Islet of Langerhans (tissue), 1 donor: ENCODE measurements around the gene USP12.
A peak's percentile ranks its signal among the peaks of the same experiment; 100 is the strongest.

Experiments used
- FAIRE-seq: peaks from one replicate; lab custom pipeline; 2011; peaks lifted over from hg19 to GRCh38; lab: Jason Lieb, UNC

Gene USP12

DNA sequence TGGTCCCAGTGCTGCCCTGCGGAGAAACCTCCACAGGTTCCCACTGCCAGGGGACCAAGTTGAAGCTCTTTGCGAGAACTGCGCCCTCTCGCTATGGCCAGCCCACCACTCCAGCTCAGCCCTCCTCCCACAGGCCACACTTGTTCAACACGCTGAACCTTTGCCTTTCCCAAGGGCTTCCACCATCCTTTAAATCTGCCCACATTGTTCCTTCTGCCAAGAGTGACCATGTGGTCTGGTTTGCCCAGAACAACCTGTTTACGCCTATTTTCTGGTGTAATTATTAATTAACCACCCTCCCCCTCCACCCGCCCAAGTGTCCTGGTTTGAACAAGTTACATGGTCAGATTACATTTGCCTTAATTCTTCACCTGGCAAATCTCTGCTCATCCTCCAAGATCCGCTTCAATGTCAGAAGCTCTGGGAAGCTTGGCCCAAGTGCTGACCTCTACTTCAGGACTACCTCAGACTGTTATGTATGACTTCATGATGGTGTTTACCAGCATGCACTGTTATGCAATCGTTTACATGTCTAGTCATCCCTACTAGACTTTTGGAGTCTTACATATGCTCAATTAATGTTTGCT lies 12.0 kb upstream of the USP12 start:
- FAIRE-seq: no peak

DNA sequence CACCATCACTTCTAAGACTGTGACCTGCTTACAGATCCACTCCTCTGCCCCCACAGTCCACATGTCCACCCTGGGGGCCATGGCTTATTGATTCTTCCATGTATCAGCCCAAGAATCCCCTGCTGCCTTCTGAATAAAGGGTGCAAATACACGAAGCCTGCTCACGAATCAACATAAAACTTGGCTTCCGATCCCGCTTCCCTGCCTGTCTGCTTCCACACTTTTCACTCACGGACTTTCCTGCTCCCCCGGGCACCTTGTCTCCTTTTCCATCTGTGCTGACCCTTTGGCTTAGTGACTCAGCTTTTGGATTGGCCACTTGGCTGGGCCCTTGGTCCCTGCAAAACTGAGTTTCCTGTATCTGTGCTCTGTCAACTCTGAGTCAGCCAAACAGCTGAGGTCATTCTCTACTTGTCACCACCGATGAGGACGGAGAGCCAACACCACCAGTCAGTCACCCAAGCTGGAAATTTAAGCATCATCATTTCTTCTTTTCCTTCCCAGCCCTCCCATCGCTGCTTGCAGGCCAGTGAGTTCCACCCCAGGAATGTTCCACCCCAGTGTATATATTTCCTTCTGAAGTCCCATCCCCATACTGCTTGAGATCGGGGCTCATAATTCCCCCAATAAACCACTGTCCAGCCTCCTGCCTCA lies 11.4 kb upstream of the USP12 start:
- FAIRE-seq: no peak

DNA sequence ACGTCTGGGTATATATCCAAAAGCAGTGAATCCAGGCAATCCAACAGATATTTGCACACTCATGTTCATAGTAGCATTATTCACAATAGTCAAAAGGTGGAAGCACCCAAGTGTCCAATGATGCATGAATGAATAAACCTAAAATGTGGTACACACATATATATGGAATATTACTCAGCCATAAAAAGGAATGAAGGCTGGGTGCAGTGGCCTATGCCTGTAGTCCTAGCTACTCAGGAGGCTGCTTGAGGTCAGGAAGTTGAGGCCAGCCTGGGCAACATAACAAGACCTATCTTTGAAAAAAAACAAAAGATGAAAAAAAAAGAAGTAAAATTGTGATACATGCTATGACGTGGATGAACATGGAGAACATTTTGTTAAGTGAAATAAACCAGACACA lies 10.4 kb upstream of the USP12 start:
- no peak for FAIRE-seq

DNA sequence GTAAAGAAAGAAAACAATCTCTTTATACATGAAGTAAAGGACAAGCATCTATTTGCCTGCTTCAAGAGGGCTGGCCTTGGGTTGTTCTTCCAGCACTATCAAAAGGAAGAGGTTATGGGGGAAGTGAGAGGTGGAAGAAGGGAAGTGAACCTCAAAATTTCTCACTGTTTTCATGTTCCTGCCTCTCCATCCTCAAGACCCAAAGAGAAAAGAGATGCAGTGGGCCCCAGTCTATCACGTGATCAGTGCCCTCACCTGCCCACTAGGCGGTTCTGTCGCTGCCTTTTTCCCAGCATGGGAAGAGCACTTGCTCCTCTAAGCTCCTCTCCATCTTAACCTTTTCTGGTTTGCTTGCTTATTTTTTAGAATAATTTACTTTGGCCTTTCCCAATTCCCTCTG lies 6.2 kb upstream of the USP12 start:
- no peak for FAIRE-seq

DNA sequence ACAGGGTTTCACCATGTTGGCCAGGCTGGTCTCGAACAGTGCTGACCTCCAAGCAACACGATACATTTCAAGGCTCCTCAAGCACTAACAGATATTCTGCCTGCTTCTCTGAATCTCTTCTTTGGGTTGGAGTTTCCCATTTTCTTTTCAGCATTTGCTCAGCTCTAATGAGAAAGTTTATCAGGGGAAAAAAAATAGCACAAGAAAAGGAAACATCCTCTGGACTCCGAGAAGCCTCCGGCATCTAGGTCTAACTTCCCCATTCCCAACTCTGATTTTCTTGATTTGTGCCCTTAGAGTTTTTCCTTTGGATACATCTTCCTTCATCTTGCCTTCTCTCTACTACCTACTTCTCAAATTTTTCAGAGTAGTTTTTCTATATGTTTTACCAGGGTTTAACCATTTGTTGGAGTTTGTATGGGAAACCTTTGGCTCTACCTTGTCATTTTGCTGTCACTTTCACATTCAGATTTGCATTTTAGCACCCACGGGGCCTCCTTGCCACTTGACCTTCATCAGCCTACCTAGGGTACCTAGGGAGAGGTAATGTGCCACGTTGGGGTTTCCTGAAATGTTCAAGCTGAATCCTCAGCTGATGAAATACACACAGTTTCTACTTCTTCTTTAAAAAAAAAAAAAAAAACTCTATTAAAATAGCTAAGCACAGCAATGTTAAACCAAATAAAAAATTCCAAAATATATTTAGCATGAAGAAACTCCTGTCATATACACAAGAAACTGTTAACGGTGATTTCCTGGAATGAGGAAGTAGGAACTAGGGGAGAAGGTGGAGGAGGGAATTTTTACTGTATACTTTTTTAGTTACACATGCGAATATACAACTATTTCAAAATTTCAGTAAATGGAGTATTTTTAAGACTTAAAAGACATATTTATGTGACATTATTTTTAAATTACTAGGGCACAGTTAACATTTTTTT lies 5.1 kb upstream of the USP12 start:
- no peak for FAIRE-seq

DNA sequence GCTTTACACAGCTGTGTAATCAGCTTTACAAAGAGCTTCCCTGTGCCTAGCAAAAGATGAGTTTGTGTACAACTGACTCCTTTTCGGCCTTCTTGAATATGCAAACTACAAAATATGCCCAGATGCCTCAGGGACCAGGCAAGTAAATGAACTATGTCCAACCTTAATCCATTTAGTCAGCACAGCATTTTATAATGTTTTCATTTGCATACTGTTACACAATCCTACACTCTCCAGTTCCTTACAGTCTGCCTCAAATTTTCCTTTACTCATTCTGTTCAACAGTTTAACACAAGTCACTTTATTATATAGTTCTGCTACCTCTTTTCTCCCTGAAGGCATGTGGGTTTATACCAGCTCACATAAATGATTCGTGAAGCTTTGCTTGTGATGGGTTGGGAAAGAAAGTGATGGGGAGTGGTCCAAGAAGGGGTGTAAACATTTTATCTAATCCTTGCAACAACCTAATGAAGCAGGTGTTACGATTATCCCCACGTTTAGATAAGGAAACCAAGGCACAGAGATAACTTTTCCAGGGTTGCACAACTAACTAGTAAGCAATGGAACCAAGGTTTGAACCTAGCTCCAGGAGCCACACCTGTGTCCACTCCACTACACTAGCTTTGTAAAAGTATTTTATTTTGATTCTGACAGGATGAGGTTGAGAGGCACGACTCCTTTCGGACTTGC lies 3.3 kb upstream of the USP12 start:
- FAIRE-seq: no peak

DNA sequence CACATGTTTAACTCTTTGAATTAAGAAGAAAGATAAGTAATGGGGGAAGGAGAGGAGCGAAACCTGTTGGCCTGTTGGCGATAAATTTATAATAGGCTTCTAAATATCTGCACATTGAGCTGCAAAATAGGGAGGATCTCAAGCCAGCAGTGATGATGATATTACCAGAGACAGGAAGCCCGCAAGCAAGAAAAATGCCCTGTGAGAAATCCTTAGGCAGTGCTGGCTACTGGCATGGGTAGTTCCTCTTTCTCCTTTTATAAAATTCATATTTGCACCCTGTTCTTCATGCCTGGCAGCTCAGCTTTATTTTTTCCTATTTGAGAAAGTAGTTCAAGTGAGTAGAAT lies 858 bp upstream of the USP12 start:
- FAIRE-seq: no peak

DNA sequence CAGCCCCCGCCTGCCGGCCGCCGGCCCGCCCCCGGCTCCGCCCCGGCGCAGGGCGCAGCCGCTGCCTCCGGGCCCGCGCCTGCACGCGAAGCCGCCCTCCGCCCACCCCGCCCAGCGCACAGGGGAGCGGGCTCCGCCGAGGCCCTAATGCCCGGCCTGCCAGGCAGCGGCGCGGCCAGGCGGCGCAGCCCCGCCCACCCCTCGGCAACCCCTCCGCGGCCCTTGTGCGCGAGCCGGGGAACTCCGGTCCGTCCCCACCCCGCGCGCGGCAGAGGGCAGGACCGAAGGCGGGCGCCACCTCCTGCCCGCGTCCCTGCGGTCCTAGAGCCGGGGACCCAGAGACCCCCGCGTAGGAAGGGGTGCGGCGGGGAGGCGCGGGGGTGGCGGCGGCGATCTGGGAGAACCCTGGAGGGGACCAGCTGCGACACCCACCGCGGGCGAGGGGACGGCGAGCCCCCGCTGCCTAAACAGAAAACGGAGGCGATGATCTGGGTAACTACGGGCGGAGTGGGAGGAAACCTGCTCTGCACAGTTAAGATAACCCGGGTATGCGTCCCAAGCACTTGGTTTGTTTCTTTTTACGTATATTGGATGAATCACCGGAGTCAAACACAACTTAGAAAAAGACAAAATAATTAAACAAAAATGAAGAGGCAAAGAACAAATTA lies 350 bp upstream of the USP12 start:
- FAIRE-seq: no peak

DNA sequence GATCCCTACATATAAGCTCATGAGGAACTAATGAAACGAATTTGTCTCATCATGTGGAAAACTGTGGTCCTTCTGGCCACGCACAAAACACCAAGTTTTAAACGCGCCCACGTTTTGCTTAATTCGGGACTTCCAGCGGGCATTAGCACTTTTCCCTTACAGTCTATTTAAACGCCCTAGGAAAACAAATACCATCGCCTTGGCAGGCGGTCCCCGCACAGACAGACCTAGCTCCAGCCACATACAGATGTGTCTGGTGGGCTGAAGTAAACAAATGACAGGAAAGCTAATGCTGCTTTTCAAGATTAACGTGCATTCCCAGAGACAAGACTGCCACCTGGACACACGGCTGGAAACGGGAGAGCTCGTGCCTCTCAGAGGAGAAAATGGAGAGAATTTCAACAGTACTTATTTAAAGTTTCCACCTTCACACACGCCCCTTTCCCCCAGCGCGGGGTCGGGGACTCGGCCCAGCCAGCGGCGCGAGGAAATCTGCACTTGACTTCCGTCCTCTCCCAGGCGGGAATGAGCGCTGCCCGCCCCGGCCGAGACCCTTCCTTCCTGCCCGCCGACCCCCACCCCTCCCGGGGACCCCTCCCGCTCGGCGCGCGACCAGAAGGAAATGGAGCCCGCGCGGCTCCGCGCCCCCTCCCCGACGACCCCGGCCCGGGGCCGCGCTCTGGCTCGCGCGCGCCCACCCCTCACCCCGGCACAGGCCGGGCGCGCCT lies 931 bp downstream of the USP12 start:
- FAIRE-seq: no peak

DNA sequence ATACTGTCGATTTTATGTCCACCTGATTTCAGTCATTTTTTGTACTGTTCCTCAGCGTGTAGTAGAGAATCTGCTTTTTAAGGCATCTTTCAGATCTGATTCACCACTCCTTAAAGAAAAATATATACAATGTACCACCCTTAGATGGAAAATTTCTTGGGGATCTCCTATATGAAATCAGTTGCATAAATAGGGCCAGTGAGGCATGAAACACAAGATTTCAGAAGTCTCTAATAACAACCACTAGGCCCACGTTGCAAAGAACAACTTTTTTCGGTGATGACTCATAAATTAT lies 1.4 kb downstream of the USP12 start:
- FAIRE-seq: no peak

DNA sequence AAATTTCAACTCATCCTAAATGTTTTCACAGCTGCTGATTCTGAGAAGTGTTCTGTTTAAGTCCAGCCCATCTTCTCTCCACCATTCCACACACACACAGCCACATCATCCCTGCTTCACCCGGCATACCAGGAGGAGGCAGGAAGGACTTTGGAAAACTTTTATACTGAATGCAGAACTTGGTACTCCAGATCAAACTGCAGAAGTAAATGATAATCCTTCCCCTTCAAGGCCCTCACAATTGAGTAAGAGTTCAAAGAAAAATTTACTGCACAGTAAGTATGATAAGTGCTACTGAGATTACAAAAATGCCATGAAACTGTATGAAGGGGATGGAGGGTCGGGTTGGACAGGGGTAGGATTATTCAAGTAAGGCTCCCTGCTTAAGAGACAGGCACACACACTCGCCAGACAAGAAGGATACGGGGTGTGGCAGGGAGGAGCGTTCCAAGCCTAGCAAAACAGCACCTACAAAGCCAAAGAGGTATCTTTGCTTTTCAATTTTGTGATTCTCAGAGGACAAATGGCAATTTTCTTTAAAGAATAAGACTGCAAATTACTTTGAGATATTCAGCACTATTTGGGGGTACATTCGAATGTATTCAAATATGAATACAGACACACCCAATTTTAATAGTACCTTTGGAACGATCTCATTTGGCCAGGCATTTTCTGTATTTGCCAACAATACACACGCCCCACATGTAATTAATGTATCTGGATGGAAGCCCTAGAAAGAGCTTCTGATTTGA lies 2.5 kb downstream of the USP12 start:
- FAIRE-seq: no peak

DNA sequence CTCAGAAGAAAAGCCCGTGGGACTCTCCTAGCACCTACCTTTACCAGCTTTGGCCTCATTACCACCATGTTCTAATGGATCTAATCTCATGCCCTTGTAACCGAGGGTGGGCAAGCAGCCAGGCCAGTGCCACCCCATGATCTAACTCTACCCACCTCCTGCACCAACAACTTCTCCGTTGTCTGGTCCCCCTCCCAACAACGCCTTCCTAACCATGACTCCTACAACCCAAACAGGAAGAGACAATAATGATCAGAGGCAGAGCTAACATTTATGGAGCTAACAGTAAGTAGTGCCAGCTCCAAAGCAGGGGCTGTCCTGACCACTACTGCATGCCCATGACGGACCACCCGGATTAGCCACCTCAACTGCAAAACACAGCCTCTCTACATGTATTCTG lies 3.5 kb downstream of the USP12 start:
- FAIRE-seq: no peak

DNA sequence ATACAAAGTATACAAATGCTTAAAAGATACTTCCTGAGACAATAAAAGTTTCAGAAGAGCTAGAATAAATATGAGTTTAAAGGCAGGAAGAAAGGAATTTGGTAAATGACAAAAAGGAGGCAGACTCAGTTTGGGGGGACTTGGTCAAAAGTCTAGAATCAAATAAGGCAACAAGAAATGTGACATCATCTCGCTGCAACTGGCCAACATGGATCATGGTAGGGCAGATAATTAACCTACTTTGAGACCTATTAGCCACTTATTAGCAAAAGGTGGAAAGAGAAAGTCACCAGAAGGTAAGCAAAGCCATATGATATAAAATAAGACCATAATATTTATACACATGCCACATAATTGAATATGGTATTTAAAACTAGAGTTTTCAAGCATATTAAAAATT lies 5.3 kb downstream of the USP12 start:
- peak; percentile 97 for FAIRE-seq

DNA sequence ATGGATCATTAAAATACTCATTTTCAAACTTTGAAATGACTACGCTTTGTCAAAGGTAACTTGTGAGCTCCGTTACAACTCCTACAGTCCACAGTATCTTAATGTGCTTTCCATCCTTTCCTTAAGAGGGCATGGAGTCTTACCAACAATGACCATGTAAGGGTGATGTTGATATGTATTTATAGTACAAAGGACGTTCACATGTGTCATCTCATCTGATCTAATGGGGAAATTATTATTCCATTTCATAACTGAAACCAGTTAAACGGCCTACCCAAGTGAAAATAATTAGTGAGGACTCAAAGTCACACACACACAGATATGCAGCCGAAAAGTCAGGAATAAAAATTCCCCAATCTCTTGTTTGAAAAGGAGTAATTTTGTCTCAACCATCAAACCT lies 9.6 kb downstream of the USP12 start:
- peak; percentile 33 for FAIRE-seq

DNA sequence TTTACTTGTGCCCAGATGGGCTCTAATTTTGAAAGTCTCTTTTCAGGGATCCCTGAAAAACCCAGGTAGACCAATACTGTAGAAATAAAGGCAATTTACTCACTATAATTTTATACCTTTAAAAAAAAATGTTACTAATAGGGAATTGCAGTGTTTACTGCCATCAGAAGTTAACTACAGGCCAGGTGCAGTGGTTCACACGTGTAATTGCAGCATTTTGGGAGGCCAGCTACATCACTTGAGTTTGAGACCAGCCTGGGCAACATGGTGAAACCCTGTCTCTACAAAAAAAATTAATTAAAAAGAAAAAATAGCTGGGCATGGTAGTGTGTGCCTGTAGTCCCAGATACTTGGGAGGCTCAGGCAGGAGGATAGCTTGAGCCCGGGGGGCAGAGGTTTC lies 10.2 kb downstream of the USP12 start:
- no peak for FAIRE-seq

DNA sequence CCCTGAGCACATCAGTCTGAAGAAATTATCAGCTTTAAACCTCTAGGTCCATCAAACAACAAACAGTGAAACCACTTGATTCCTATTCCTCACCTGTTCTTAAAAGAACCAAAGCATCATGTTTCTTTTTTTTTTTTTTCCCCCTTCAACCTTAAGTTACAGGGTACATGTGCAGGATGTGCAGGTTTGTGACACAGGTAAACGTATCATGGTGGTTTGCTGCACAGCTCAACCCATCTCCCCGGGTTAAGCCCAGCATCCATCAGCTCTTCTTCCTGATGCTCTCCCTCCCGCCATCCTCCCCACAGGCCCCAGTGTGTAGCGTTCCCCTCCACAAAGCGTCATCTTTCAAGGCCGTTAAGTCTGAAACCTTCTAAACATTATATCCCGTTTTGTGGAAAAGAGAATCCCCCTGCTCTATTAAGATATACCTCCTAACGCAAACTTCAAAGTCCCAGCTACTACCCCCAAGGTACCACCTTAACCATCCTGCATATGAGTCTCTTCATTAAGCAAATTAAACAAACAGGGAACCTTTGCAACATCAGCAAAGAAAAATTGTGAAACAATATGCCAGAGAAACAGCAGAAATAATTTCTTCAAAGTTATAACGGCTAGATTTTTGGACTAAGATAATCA lies 10.8 kb downstream of the USP12 start:
- no peak for FAIRE-seq

DNA sequence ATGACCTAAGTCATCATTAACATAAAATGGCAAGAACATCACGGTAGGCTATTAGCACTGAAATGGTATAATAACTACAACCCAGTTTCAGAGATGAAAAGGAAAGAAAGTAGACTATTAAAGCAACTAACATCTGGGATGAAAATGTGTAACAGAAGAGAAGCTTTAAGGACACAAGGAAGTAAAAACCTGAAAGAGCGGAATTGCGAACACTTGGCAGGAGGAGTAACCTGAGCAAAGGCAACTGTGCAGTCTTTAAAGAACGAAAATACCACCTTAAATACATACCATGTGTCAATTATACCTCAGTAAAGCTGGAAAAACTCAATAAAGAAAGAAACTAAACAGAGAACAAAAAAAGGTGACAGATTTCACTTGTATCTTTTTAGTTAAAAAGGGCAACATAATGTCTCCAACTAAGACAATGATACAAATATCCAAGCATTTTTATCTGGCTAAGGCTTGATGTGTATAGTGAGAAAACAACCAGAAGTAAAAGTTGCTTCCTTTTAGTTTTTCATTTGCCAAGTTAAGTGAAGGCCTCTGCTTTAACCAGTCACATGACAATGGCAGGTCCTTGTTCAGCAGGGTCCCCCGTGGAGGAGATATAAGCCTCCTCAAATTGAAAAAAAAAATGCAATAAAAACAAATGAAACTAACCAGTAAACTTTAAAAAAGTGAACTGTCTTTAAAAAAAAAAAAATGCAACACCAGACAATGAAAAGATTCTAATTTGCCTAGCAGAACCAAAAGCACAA lies 11.6 kb downstream of the USP12 start:
- no peak for FAIRE-seq

DNA sequence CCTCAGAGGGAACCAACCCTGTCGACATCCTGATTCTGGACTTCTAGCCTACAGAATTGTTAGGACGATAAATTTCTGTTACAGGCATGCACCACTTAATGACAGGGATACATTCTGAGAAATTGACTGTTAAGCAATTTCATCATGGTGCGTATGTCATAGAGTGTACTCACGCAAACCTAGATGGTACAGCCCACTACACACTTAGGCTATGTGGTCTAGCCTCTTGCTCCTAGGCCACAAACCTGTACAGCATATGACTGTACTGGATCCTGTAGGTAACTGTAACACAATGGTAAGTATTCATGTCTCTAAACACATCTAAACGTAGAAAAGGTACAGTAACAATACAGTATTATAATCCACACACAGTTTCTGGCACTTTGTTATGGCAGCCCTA lies 13.3 kb downstream of the USP12 start:
- no peak for FAIRE-seq

DNA sequence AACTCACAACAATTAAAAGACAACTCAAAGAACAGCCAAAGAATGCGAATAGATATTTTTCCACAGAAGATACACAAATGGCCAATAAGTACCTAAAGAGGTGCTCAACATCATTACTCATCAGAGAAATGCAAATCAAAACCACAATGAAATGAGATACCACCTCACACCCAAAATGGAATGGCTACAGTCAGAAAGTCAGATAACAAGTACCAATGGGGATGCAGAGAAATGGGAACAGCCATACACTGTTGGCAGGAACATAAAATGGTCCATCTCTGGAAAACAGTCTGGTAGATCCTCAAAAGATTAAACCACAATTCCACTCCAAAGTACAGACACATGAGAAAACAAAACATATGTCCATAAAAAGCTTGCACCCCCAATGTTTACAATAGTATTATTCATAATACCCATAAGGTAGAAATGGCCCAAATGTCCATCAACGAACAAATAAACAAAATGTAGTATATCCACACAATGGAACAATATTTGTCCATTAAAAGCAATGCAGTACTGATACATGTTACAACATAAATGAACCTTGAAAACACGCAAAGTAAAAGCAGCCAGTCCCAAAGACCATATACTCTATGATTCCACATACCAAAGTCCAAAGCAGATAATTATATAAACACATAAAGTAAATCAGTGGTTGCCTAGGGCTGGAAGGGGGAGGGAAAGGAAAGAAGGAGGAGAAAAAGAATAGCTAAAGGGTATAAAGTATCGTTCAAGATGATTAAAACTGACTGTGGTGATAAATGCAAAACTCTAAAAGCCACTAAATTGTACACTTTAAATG lies 19.6 kb downstream of the USP12 start:
- FAIRE-seq: peak; percentile 5
